Stimulated activated naive CD4-positive, alpha-beta T cell treated with Interleukin-2 at 50 U/mL for 16 hours (primary cell): ENCODE measurements around the gene SOBP.
"Not testable (repeated sequence)": the region's sequence is repeated elsewhere in the genome, so short reads cannot be mapped to it uniquely, and the experiment has no call there.

Source experiments
- DNase-seq: peaks from one replicate; lab custom pipeline; 2025; lab: John Stamatoyannopoulos, UW

Gene SOBP

GRCh38 chr6:107550906-107551305, 61.0 kb downstream of the SOBP start:
- DNase-seq, result no peak

- DNase-seq, result not testable (repeated sequence)
These were observed 63.2 kb downstream of the SOBP start for GRCh38 chr6:107553121-107553520.

- no peak for DNase-seq
These were observed 64.4 kb downstream of the SOBP start for GRCh38 chr6:107554326-107554725.

GRCh38 chr6:107554918-107555317, 65.0 kb downstream of the SOBP start:
- DNase-seq, result no peak

GRCh38 chr6:107555449-107555848, 65.5 kb downstream of the SOBP start:
- no peak for DNase-seq

DNA sequence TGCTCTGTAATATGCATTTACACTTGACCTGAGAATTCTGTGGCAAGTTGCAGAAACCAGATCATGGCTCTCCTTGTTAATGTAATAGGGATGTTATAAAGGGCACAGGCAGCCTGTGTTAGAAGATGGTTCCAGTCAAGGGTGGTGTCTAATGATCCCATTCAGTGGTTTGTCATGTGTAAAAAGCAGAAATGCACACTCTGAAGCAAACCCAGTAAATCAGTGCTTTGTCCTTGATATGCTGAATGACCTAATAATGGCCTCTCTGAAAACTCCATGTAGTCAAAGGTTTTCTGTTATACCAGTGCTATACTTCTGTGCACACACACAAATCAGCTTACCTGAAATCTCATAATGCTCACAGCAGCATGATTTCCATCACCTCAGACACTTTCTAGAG, 66.2 kb downstream of the SOBP start:
- DNase-seq, result no peak

- DNase-seq, result no peak
These were observed 67.8 kb downstream of the SOBP start for GRCh38 chr6:107557698-107558097.

DNA sequence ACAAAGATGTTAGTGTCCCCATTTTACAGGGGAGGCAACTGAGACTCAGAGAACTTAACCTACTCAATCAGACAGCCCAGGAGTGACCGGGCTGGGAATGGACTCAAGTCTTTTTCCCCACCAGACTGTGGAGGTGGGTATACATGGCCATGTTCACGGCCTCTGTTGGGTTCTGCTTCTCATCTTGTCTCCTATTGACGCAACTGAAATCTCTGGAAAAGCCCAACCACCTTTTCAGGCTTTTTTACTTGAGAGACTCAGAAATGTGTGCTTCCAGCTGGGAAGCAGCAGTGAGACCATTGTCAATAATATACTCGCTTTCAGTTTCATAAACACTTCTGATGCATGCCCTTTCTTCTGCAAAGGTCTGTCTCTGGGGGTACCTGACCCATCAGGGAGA, 70.7 kb downstream of the SOBP start:
- DNase-seq, result no peak

GRCh38 chr6:107561306-107561705, 71.4 kb downstream of the SOBP start:
- DNase-seq, result no peak

DNA sequence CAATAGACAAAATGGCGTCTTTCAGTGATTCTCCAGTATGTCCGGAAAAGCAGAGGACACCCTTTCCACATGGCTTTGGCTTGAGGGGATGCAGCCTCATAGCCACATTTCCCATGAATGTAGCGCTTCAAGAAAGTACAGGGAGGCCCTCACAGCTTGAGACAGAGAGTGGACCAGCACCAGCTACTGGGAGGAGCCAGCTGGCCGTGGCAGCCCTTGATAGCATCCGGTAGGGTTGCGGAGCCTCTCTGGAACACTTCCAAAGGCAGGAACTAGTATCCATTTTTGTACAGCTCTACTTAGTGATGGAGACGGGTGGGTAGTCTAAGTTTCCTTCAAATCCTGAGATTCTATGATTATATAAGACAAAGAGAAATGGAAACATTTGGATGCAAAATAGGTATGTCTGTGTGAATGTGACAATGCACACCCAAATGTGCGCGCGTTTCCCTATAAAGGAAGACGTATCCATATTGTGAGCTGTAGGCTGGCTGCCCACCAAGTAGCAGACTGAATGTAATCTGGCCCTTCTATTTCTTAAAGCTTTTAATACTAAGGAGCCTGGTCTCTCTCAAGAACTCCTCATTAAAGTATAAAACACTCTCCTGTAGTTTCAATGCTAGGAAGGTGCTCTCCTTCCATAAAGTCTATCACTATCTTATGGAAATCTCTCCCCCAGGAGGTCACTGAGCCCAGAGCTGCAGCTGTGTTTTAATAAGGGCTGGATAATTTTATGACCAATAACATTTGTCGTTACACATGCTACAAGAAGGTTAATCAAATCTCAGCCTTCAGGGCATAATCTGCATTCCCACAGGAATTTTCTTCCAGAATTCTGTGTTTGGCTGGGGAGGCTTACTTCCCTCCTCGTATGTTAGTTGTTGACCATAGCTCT, 74.0 kb downstream of the SOBP start:
- DNase-seq, result no peak

- DNase-seq, result no peak
These were observed 74.7 kb downstream of the SOBP start for GRCh38 chr6:107564589-107564951.

GRCh38 chr6:107565165-107565723, 75.3 kb downstream of the SOBP start:
- DNase-seq, result no peak

- no peak for DNase-seq
These were observed 77.7 kb downstream of the SOBP start for GRCh38 chr6:107567643-107568042.

GRCh38 chr6:107569473-107569872, 79.6 kb downstream of the SOBP start:
- no peak for DNase-seq

- no peak for DNase-seq
These were observed 81.4 kb downstream of the SOBP start for GRCh38 chr6:107571354-107571753.

- no peak for DNase-seq
These were observed 83.0 kb downstream of the SOBP start for GRCh38 chr6:107572886-107573285.

GRCh38 chr6:107574856-107575255, 84.9 kb downstream of the SOBP start:
- DNase-seq, result no peak

GRCh38 chr6:107576852-107577251, 86.9 kb downstream of the SOBP start:
- no peak for DNase-seq

DNA sequence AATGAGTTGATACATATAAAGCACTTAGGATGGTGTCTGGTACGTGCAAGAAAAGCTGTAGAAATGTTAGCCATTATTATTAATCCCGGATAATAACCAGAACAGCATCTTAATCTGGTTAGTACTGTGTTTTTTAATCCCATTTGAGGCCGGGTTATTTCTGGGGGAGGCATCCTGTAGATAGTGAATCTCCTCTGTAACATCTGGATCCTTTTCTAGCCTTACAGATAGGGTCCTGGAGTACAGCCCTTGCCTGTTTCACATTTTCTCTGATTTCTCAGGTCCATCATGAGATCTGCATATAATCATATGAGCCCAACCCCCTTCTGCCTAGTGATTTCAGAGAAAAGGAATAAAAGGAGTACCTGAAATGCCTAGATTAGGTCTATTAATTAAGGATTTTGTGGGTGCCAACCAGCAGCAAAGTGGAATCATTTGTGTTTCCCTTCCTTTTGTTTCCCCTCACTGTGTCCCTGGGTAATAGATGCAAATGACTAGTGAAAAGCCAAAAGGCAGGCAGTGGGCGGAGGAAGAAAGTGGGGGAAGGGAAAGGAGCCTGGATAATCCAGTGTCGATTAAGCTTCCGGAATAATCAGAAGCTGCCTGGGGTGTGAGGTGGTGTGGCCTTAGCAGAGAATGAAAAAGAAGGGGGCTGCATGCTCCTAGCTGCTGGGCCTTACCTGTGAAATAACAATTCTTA, 88.9 kb downstream of the SOBP start:
- no peak for DNase-seq

DNA sequence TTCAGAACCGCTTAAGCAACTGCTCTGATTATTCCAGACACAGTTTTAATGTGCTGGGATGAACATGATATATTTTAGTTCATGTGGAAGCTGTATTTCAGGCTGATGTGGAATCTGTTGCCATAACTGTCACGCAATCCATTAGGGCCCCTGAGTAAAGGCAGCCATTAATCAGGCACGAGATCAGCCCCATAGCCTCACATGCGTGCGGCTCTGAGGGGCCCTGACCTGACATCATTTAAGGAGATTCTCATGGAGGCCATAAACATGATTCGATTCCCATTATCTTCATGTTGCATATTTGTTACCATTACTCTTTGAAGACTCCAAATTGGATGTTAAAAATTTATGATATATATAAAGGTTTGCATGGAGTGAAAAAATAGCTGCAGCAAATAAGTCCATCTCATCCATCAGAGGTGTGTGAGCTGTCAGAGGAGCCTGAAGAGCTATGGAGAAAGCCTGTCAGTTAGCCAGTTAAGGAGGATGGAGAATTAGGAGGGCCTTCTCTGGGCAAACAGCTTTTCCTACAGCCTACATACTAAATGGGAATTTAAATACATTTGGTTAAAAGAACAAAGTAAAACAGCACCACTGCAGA, 89.6 kb downstream of the SOBP start:
- no peak for DNase-seq

DNA sequence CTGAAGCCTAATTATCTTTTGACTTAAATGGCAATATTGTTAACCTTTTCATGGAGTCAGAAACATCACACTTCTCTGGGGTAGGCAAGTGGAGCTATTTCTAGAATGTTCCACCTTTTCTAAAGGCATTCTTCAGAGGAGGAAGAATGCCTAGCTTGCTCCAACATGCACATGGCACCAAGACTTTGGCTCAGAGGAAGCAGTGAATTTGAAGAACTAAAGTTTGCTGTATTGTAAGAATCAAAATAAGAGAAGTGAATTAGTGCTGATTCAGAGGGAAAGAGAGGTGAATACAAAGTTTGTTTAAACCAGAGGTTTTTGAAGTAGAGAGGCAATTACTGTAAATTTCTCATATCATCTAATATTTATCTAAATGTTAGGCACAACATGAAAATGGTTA, 92.2 kb downstream of the SOBP start:
- DNase-seq, result no peak

DNA sequence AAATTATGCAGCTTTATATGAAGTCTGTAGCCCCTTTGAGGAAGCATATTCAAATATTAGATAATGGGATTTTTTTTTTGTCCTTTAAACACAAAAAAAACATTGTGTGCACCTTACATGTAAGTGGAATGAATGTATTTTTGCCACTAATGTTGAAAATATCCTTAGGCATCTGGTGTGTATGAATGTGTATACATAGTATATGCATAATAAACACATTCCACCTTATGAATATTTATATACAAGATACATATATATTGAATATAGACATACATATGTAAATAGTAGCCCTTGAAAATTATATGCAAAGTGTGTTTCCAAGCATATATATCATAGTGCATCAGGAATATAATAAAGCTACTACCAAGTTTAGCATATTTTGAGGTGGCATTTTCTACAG, 94.8 kb downstream of the SOBP start:
- no peak for DNase-seq
